H1 (cell line): ENCODE measurements around the gene NELL1. TPM values are rescaled to one million over a fixed set of nuclear protein-coding genes. Genes with fewer than 3 reads are reported as not detected.
"Not testable (repeated sequence)": the region's sequence is repeated elsewhere in the genome, so short reads cannot be mapped to it uniquely, and the experiment has no call there.

Source experiments
- CTCF ChIA-PET: fragments of 300-600 bp; sonication (Branson Sonifier 250); formaldehyde crosslinking; loops from one replicate; lab custom pipeline; 2021; ENCODE audit not compliant: partially characterized antibody; lab: Charles Lee
- POLR2A ChIA-PET: fragments of 300-600 bp; sonication (Branson Sonifier 250); formaldehyde crosslinking; loops from one replicate; lab custom pipeline; 2021; ENCODE audit warnings: inconsistent platforms; ENCODE audit not compliant: partially characterized antibody; lab: Charles Lee
- DNase-seq, 2 experiments: peaks; one replicate each; pipeline versions ENCODE4 v3.0.0 to v3.0.0-alpha.2; 2010 to 2022; ENCODE audit warnings: low spot score in 2 of 2, low read depth in 1 of 2, mixed read lengths in 1 of 2
- FAIRE-seq: peaks from 2 replicates; lab custom pipeline; 2011; peaks lifted over from hg19 to GRCh38; lab: Jason Lieb, UNC
- H2AFZ ChIP-seq: 2 replicates; pipeline ENCODE4 v1.8.1; 2012; ENCODE audit warnings: low read length, inconsistent platforms
- H2AK5ac ChIP-seq: 2 replicates; pipeline ENCODE4 v1.6.1; 2013; ENCODE audit warnings: low read depth, low read length
- H2BK120ac ChIP-seq: replicated peaks from 2 replicates; pipeline ENCODE3; 2013; ENCODE audit warnings: low read depth, low read length, inconsistent platforms
- H2BK12ac ChIP-seq: 2 replicates; pipeline ENCODE4 v1.6.1; 2013; ENCODE audit warnings: low read depth, low read length
- H2BK15ac ChIP-seq: 2 replicates; pipeline ENCODE4 v1.6.1; 2013; ENCODE audit warnings: low read length
- H2BK20ac ChIP-seq: 2 replicates; pipeline ENCODE4 v1.6.1; 2013; ENCODE audit warnings: low read length
- H2BK5ac ChIP-seq: 2 replicates; pipeline ENCODE4 v1.6.1; 2013; ENCODE audit warnings: low read depth, low read length
- H3K14ac ChIP-seq: 2 replicates; pipeline ENCODE4 v1.6.1; 2013; ENCODE audit warnings: inconsistent platforms; ENCODE audit not compliant: insufficient read length
- H3K18ac ChIP-seq: 2 replicates; pipeline ENCODE4 v1.6.1; 2013; ENCODE audit warnings: low read length; ENCODE audit errors: extremely low read depth
- H3K23ac ChIP-seq: 2 replicates; pipeline ENCODE4 v1.6.1; 2013; ENCODE audit warnings: inconsistent platforms; ENCODE audit not compliant: insufficient read length
- H3K23me2 ChIP-seq: 2 replicates; pipeline ENCODE4 v1.6.1; 2013; ENCODE audit warnings: low read depth, low read length
- H3K27ac ChIP-seq: 2 replicates; pipeline ENCODE4 v1.6.1; 2011; ENCODE audit warnings: low read depth, low read length, inconsistent platforms
- H3K27me3 ChIP-seq, 4 experiments: replicated peaks in 1 of 4; 1 replicate in 1 of 4; 2 replicates in 3 of 4; pipeline versions ENCODE4 v1.6.1 to v1.8.1; 2011 to 2013; ENCODE audit warnings: low read length in 3 of 4, mild to moderate bottlenecking in 3 of 4, inconsistent platforms in 2 of 4, mixed read lengths in 2 of 4, moderate library complexity in 1 of 4; ENCODE audit not compliant: control insufficient read depth in 3 of 4, insufficient read depth in 3 of 4; ENCODE audit errors: extremely low read depth in 1 of 4
- H3K36me3 ChIP-seq, 4 experiments: 2 replicates each; pipeline versions ENCODE4 v1.6.1 to v1.8.1; 2011 to 2013; ENCODE audit warnings: mild to moderate bottlenecking in 4 of 4, low read length in 3 of 4, moderate library complexity in 2 of 4, control low read depth in 1 of 4, inconsistent platforms in 1 of 4; ENCODE audit not compliant: insufficient read depth in 4 of 4, control insufficient read depth in 2 of 4
- H3K4ac ChIP-seq: replicated peaks from 2 replicates; pipeline ENCODE3; 2013; ENCODE audit warnings: low read length, low read depth, mixed read lengths, inconsistent platforms; ENCODE audit not compliant: insufficient read length
- H3K4me1 ChIP-seq, 4 experiments: replicated peaks in 1 of 4; 1 replicate in 1 of 4; 2 replicates in 3 of 4; pipeline versions ENCODE4 v1.6.1 to v1.8.1; 2011 to 2013; ENCODE audit warnings: low read length in 3 of 4, inconsistent platforms in 2 of 4, mixed read lengths in 1 of 4; ENCODE audit not compliant: insufficient read depth in 4 of 4, control insufficient read depth in 3 of 4
- H3K4me2 ChIP-seq, 2 experiments: 2 replicates each; pipeline versions ENCODE4 v1.6.1 to v1.8.1; 2011 to 2013; ENCODE audit warnings: low read depth in 2 of 2, low read length in 2 of 2, control low read depth in 1 of 2, inconsistent platforms in 1 of 2, mild to moderate bottlenecking in 1 of 2; ENCODE audit not compliant: insufficient read depth in 1 of 2
- H3K4me3 ChIP-seq, 4 experiments: fragments of 200-600, 300-600 bp in 1 of 4; sonication (generic), shearing (Covaris generic), sonication (Bioruptor Twin) in 1 of 4; 2 replicates each; pipeline versions ENCODE4 v1.5.1 to v1.8.1; 2011 to 2016; ENCODE audit warnings: low read length in 4 of 4, low read depth in 3 of 4, control low read depth in 2 of 4, inconsistent platforms in 2 of 4, mild to moderate bottlenecking in 2 of 4, mixed read lengths in 1 of 4, moderate library complexity in 1 of 4; ENCODE audit not compliant: insufficient read depth in 2 of 4; ENCODE audit errors: extremely low read depth in 1 of 4
- H3K56ac ChIP-seq: replicated peaks from 2 replicates; pipeline ENCODE3; 2013; ENCODE audit warnings: low read depth, mild to moderate bottlenecking, mixed read lengths, low read length, inconsistent platforms; ENCODE audit not compliant: insufficient read length
- H3K79me1 ChIP-seq: 2 replicates; pipeline ENCODE4 v1.6.1; 2013; ENCODE audit warnings: low read depth, low read length, control low read depth
- H3K79me2 ChIP-seq, 2 experiments: 2 replicates each; pipeline versions ENCODE4 v1.6.1 to v1.8.1; 2012 to 2013; ENCODE audit warnings: low read length in 2 of 2, mild to moderate bottlenecking in 2 of 2, inconsistent platforms in 1 of 2; ENCODE audit not compliant: insufficient read depth in 2 of 2, control insufficient read depth in 1 of 2
- H3K9ac ChIP-seq, 4 experiments: replicated peaks in 1 of 4; 1 replicate in 1 of 4; 2 replicates in 3 of 4; pipeline versions ENCODE4 v1.6.1 to v1.8.1; 2011 to 2013; ENCODE audit warnings: low read depth in 3 of 4, low read length in 3 of 4, control low read depth in 2 of 4, mild to moderate bottlenecking in 2 of 4, moderate library complexity in 2 of 4, inconsistent platforms in 1 of 4; ENCODE audit errors: extremely low read depth in 1 of 4
- H3K9me3 ChIP-seq, 2 experiments: 2 replicates each; pipeline versions ENCODE4 v1.6.1 to v1.8.1; 2012 to 2013; ENCODE audit warnings: mild to moderate bottlenecking in 2 of 2, moderate library complexity in 2 of 2, control low read depth in 1 of 2, inconsistent platforms in 1 of 2, low read depth in 1 of 2, low read length in 1 of 2, mixed read lengths in 1 of 2; ENCODE audit not compliant: insufficient read depth in 2 of 2
- H4K20me1 ChIP-seq, 2 experiments: replicated peaks in 1 of 2; 2 replicates each; pipeline versions ENCODE3 to v1.8.1; 2011 to 2013; ENCODE audit warnings: inconsistent platforms in 2 of 2, low read length in 2 of 2, mild to moderate bottlenecking in 1 of 2; ENCODE audit not compliant: insufficient read depth in 2 of 2, control insufficient read depth in 1 of 2
- H4K5ac ChIP-seq: 2 replicates; pipeline ENCODE4 v1.6.1; 2013; ENCODE audit warnings: low read length, low read depth, mixed read lengths, inconsistent platforms; ENCODE audit not compliant: insufficient read length
- H4K8ac ChIP-seq: 2 replicates; pipeline ENCODE4 v1.8.0; 2013; ENCODE audit warnings: mild to moderate bottlenecking, moderate library complexity, low read length, inconsistent platforms; ENCODE audit not compliant: insufficient read depth; ENCODE audit errors: extremely low read depth
- H4K91ac ChIP-seq: replicated peaks from 2 replicates; pipeline ENCODE3; 2013; ENCODE audit warnings: low read length, mixed read lengths, inconsistent platforms; ENCODE audit not compliant: insufficient read length
- WGBS, 2 experiments: shearing (Covaris generic) in 1 of 2; methylation state at CpG; one replicate each; pipeline versions ENCODE4 v1.1.6 to v1.1.7; 2013 to 2015; ENCODE audit warnings: low lambda C conversion rate in 2 of 2, mixed read lengths in 2 of 2, inconsistent platforms in 1 of 2, low coverage in 1 of 2, missing lambda C conversion rate in 1 of 2; ENCODE audit not compliant: insufficient replicate concordance in 2 of 2, insufficient coverage in 1 of 2, insufficient read length in 1 of 2; ENCODE audit errors: extremely low coverage in 1 of 2, missing lambda C conversion rate in 1 of 2; 5-methylcytosine and 5-hydroxymethylcytosine counted together
- polyA plus RNA-seq, 7 experiments: library from polyadenylated mRNA; depleted of rRNA in 3 of 7; stranded (reverse) in 5 of 7; unstranded in 2 of 7; fragments of >200 nt in 5 of 7; fragments of 200-250 nt in 2 of 7; gene quantifications; 1 replicate in 5 of 7; 2 replicates in 1 of 7; 4 replicates in 1 of 7; pipeline versions ENCODE4 v1.2.1 to v1.2.3, GENCODE V29; 2011 to 2013; ENCODE audit warnings: missing spikeins in 2 of 7, mixed read lengths in 2 of 7
- total RNA-seq: library from RNA; stranded (reverse); fragmentation: NEBNext Ultra II Directional; extraction: Animal tissue kit (Norgen Biotek cat#: 25700); gene quantifications from 2 replicates; pipeline ENCODE4 v1.2.1, GENCODE V29; 2021

NELL1 gene
- total and polyA plus RNA-seq, 2 of the 8 experiments (the other 6 are each of a cell fraction or from before 2014, with no cell fraction given) = 0.21 TPM; not detected in 1

GRCh38 chr11:21141557-21141956 lies 472.2 kb downstream of the NELL1 start:
- H2AFZ ChIP-seq, H3K23me2 ChIP-seq, FAIRE-seq, H2AK5ac ChIP-seq, H2BK15ac ChIP-seq, POLR2A ChIA-PET, H4K91ac ChIP-seq, H3K9me3 ChIP-seq, H3K4me2 ChIP-seq, H2BK12ac ChIP-seq, H3K9ac ChIP-seq, H3K36me3 ChIP-seq, H2BK120ac ChIP-seq, H3K79me1 ChIP-seq, H4K5ac ChIP-seq, H4K8ac ChIP-seq, H3K56ac ChIP-seq, H2BK20ac ChIP-seq, H3K4ac ChIP-seq, H3K14ac ChIP-seq, DNase-seq, H2BK5ac ChIP-seq, H4K20me1 ChIP-seq, H3K4me3 ChIP-seq, H3K27ac ChIP-seq, H3K79me2 ChIP-seq, H3K4me1 ChIP-seq, H3K23ac ChIP-seq, H3K18ac ChIP-seq, H3K27me3 ChIP-seq: not testable (repeated sequence)
- WGBS, 2 experiments = 97% methylated on average over 4 of the region's 4 CpGs; no CpG with 5 or more reads in 1 of the 2 experiments
- CTCF ChIA-PET = interaction anchor here (0.6 to 3.3 kb wide), 21 partner anchors 9 to 654 kb away, joined by 3 to 35 read pairs (median 4); no protein-coding TSS in a partner anchor
